ENCODE results near the gene RAB44.
A peak's percentile ranks its signal among the peaks of the same experiment; 100 is the strongest.

RAB44 gene

DNA sequence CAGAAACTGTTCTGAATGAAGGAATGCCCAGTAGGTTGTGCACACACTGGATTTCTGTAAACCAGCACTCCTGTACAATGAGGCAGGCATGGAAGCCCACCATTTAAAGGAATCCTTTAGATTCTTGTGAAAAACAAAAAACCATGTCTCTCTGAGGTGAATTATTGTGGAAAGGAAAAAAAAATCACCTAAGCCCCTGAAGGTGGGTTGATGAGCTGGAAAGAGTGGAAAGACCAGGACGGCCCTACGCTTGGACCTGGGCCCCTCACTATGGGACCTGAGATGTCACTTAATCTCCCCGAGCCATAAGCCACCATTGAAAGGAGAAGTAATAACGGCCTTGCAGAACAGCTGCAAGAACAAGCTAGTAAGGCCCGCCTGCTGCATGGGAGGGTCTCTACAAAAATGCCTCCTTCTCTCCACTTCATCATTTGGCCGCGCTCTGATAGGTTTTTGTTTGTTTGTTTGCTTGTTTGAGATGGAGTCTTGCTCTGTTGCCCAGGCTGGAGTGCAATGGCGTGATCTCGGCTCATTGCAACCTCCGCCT lies 68.8 kb downstream of the RAB44 start:
- DNase-seq = no peak

DNA sequence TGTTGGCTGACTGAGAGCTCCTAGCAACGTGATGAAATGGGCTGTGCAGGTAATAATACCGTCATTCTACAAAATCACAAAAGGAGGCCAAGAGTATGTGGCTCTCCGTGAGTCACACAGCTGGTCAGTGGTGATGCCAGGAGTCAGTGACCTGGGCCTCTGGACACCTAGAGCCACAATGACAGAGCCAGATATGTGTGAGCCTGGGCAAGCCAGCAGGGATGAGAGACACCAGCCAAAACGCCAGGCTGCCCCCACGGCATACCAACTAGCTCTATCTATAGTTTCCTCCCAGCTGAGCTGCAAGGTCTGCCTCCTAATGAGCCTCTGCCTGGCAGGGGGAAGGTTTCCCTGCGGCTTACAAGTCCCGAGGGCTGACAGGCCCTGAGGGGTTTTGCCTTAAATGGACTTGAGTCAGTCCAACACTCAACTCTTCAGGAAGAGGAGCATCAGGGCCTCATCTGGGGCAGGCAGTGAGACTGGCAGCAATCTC lies 71.6 kb downstream of the RAB44 start:
- DNase-seq = peak in 2 of 56 donors; percentile 18 to 27

DNA sequence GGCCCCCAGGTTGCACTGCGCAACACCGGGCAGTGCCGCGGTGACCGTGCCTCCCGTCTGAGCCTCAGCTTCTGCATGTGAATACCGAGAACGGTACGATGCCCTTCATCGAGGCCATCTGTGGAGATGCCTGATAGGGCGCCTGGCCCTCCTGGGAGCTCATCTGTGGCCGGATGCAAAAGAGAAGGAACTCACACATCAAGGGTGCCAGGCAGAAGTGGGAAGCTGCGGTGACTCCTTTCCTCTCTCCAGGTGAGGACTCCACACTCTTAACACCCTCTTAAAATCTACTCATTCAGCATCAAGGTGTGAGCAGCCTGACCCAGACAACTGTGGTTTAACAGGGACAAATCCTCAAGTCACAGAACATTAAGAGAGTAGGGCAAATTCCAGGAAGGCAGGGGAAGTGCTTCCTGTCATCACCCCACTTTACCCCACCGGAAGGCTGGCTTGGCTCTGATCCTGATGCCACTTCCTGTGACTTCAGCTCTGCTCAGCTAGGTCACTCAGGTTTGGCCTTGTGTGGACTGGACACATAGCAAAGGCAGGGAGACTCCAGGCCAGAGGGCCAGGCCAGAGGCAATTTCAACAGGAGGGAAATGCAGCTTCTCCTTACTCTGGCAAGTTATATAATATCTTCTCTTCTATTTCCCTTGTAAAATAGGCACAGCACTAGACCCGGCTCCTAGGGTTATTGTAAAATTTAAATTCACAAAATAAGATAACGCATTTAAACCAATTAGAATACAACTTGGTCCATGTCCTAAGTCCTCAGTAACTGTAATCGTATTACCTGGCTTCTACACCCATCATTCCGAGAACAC lies 72.3 kb downstream of the RAB44 start:
- no peak for DNase-seq

DNA sequence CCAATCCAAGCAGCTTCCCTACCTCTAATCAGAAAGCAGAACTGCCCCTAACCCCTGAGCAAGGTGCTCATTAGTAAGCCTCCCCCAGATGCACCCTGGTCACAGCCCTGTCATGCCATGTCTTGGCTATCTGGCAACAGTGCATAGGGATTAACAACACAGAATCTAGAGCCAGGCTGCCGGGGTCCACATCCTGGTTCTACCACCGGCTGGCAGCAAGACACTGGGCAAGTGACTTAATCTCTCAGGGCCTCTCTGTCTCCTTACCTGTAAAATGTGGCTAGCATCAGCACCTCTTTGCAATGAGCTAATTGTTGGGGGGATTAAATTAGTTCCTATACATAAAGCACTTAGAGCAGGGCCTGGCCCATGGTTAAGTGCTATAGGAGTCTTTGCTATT lies 73.5 kb downstream of the RAB44 start:
- DNase-seq = no peak

DNA sequence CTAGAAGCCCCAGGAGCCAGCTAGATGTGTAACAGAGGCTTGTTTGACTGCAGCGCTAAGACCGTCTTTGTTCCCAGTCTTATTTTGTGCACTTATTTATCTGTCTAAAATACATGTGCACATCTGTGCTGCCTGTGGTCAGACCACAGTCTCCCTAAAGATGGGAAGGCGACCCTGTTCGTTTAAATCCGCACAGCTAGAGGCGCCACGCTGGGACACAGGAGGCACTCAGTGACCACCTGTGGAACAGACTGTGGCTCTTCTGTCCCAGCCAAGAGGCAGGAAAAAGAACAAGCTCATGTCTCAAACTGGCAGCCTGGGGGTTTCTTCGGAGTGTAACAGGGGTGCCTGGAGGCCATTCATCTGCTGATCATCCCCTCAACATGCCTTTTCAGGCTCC lies 74.8 kb downstream of the RAB44 start:
- no peak for DNase-seq

DNA sequence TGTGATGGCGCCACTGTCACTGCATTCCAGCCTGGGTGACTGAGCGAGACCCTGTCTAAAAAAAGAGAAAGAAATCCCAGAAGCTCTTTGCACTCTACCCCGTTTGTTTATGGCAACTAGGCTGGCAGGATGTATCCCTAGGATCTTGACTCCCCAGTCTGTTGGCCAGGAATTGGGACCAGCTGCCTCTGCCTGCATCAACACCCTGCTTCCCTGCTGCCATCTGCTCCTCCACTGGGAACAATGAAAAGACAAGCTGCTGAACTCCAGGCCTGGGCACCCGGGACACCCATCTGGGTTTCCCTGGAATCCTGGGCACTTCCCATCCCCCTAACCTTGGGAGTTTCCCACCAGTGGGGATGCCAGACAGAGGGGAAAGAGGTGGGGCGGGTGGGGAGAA lies 76.7 kb downstream of the RAB44 start:
- DNase-seq = no peak

DNA sequence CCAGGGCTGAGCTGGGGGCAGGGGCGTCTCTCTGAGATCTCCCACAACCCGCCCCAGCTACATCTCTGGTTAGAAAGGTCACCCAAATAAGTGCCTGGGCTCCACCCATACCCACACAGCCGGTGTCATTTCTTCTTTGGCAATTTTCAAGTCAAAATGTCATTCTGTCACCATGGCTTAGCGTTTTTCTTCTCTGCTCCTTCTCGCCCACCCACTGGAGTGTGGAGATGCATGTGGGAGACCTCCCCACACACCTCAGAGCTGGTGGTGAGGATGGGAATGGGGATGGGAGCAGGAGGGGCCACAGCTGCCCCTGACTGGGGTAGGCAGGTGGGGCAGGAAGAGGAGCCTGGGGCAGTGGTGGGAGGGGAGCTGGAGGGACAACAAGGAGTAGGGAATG lies 78.5 kb downstream of the RAB44 start:
- DNase-seq = no peak

DNA sequence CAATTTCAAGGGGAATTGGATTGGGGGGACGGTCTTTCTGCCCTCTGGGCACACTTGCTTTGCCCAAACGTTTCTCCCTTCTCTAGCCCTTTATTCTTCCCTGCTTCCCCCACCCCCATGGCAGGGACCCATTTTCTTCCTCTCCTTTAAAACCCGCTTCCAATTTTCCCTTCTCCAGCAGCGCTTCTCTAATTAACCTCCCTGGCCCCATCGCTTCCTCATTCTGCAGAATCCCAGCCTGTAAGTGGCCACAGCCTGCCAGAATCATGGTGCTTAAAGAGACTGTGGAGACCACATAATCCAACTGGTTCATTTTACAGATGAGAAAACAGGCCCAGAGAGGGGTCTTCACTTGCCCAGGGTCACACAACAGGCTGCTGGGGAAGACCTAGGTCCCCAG lies 80.2 kb downstream of the RAB44 start:
- no peak for DNase-seq

DNA sequence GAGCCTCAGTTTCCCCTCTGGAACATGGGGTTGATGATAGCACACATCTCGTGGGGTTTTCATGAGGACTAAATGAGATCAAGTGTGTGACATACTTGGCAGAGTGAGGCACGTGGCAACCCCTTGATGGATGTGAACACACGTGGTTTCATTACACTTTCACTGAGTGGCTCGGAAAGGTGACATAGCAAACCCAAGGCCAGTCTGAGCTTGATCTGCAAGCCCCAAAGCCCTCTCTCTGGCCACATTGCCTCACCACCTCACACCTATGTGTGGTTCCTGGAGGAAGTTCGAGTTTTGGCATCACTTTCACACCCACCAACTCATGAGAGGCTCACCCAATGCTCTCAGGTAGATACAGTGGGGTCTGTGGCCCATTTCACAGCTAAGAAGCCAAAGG lies 81.6 kb downstream of the RAB44 start:
- no peak for DNase-seq

DNA sequence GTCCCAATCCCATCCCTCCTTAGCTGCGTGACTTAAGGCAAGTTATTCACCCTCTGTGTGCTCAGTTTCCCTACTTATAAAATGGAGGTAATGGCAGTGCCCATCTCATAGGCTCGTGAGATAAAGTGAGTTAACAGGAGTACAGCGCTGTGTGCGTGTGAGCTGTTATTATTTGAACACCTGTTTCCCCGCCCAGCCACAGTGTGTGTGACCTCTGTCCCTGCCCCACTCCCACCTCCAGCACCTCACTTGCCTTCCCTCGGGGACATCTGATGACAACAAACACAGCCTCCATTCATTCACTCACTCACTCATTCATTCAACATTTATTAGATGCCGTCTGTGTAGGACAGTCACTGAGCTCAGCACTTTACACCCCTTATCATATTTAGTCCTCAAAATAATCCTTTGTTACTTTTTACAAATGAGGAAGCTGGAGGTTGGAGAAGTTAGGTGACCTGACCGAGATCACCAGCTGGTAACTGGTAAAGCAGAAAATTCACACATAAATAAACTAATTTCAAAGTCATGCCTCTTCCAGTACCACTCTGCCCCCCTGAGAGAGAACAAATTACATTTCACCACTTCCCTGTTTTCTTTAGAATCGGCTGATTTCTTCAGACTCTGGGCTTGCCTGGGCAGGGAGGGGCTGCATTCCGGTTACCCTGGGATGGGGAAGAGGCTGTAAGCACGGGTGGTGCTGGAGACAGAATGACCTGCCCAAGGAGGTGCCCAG lies 83.0 kb downstream of the RAB44 start:
- DNase-seq = no peak

DNA sequence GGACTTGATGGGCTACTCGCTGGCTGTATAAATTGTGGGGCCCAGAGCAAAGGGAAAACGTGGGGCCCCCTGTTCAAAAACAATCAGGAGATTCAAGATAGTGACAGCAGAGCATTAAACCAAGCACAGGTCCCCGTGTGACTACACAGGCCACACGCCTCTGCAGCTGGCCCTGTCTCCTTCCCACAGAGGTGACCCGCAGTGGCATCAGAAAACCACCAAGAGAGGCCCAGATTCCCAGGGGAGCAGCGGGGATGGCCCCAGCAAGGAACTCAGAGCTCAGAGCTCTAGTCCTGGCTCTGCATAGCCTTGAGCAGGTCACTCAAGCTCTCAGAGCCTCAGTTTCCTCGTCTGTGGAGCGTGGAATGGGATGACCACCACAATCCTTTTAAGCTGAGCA lies 84.0 kb downstream of the RAB44 start:
- DNase-seq = no peak

All from amygdala (tissue), 56 donors.